Mammary epithelial cell (primary cell): ENCODE data around the gene KLHL35.

ENCODE experiments used
- EZH2 ChIP-seq: IDR thresholded peaks from 2 replicates; pipeline ENCODE4 v1.6.1; 2012; ENCODE audit warnings: low read length, inconsistent platforms, borderline replicate concordance
- TF ChIP-seq, protein P1 (sequence below), 2 donors: IDR thresholded peaks in 1 of 2; conservative IDR thresholded peaks in 1 of 2; 2 replicates each; pipeline ENCODE4 v1.5.1; 2011 to 2012; ENCODE audit warnings: inconsistent platforms in 2 of 2, low read length in 2 of 2, mild to moderate bottlenecking in 2 of 2, control low read depth in 1 of 2, low read depth in 1 of 2; ENCODE audit not compliant: insufficient read depth in 1 of 2; ENCODE audit errors: extremely low read depth in 1 of 2

DNA sequence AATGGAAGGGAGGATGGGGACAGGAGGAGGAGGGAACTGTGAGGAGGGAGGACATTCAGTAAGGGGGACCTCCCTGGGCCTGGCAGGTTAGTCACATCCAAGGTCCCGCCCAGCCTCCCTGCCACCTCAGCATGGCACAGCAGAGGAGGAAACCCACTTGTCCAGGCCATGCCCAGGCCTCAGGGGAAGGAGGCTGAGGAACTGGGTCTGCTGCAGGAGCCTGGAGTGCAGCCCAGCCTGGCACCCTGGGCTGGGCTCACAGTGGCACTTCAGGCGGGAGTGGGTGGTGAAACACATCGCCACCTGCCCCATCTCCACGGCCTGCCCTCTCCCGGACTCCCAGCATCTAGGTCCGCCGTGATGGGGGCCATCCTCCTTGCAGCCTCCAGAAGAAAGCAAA is 17.2 kb upstream of the KLHL35 start:
- no peak for TF ChIP-seq EZH2
- TF ChIP-seq, protein P1, sequence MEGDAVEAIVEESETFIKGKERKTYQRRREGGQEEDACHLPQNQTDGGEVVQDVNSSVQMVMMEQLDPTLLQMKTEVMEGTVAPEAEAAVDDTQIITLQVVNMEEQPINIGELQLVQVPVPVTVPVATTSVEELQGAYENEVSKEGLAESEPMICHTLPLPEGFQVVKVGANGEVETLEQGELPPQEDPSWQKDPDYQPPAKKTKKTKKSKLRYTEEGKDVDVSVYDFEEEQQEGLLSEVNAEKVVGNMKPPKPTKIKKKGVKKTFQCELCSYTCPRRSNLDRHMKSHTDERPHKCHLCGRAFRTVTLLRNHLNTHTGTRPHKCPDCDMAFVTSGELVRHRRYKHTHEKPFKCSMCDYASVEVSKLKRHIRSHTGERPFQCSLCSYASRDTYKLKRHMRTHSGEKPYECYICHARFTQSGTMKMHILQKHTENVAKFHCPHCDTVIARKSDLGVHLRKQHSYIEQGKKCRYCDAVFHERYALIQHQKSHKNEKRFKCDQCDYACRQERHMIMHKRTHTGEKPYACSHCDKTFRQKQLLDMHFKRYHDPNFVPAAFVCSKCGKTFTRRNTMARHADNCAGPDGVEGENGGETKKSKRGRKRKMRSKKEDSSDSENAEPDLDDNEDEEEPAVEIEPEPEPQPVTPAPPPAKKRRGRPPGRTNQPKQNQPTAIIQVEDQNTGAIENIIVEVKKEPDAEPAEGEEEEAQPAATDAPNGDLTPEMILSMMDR (conservative IDR thresholded peaks at IDR 0.05 in 1 of 2, IDR thresholded peaks at IDR 0.05 in 1 of 2; ENCODE audit: extremely low read depth in 1 of 2, insufficient read depth in 1 of 2, low read depth in 1 of 2, low read length in 2 of 2) = no peak
